Esophagus squamous epithelium (tissue), 4 donors: ENCODE data around the gene MSH6.

Experiments used
- POLR2A ChIP-seq, 4 donors: fragments of 450-650 bp; IDR thresholded peaks; one replicate each; pipeline ENCODE4 v1.6.1; 2017; ENCODE audit warnings: antibody characterized with exemption in 4 of 4, mild to moderate bottlenecking in 4 of 4, moderate library complexity in 3 of 4
- TF ChIP-seq, protein P1 (sequence below), 6 experiments: fragments of 450-650 bp in 4 of 6; fragments of 200-600 bp in 2 of 6; sonication (generic) in 2 of 6; IDR thresholded peaks; one replicate each; pipeline ENCODE4 v1.5.1; 2016 to 2019; ENCODE audit warnings: antibody characterized with exemption in 6 of 6, mild to moderate bottlenecking in 4 of 6, moderate library complexity in 4 of 6

DNA sequence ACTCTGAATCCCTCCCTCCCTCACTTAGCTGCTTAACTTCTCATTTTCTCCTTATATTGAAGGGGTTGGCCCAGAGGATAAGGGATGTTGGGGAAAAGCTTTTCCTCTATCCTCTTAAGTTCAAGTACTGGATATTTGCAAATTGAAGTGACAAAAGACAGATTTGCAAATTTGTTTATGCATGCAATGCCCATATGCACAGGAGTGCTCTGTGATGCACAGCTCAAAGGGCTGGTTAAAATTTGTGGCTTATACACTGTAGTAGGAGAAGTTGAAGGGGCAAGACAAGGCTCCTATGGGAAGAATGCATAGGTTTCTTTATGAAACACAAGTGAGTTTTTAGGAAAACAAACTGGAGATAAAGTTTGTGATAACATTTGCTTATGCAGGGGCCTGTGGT lies 8.4 kb upstream of the MSH6 start:
- TF ChIP-seq, protein P1, sequence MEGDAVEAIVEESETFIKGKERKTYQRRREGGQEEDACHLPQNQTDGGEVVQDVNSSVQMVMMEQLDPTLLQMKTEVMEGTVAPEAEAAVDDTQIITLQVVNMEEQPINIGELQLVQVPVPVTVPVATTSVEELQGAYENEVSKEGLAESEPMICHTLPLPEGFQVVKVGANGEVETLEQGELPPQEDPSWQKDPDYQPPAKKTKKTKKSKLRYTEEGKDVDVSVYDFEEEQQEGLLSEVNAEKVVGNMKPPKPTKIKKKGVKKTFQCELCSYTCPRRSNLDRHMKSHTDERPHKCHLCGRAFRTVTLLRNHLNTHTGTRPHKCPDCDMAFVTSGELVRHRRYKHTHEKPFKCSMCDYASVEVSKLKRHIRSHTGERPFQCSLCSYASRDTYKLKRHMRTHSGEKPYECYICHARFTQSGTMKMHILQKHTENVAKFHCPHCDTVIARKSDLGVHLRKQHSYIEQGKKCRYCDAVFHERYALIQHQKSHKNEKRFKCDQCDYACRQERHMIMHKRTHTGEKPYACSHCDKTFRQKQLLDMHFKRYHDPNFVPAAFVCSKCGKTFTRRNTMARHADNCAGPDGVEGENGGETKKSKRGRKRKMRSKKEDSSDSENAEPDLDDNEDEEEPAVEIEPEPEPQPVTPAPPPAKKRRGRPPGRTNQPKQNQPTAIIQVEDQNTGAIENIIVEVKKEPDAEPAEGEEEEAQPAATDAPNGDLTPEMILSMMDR (IDR thresholded peaks at IDR 0.05), result no peak
- no peak for TF ChIP-seq POLR2A (IDR thresholded peaks at IDR 0.05)
